ENCODE data around the gene ARHGAP12. TPM values are rescaled to one million over a fixed set of nuclear protein-coding genes. Genes with fewer than 3 reads are reported as not detected.

ARHGAP12 gene
- total RNA-seq, 1 experiment from 2014 or later: 39.5 TPM

GRCh38 chr10:31873724-31874123, 54.9 kb downstream of the ARHGAP12 start:
- H3K4me1 Mint-ChIP-seq: peaks cover 24% of the 10 kb centered on the region
- ChIA-PET CTCF (no interaction called here), POLR2A (no interaction called here)
- no peak overlapping the region for H3K4me3 Mint-ChIP-seq
- TF ChIP-seq IRF1 (CRISPR knock-in tag; IDR thresholded peaks at IDR 0.05) (no peak), MYBL2 (CRISPR knock-in tag; IDR thresholded peaks at IDR 0.05) (no peak), ZNF425 (CRISPR knock-in tag; conservative IDR thresholded peaks at IDR 0.05) (no peak), NFYB (CRISPR knock-in tag; conservative IDR thresholded peaks at IDR 0.05; ENCODE audit: low read depth) (no peak), ZNF396 (CRISPR knock-in tag; IDR thresholded peaks at IDR 0.05; ENCODE audit: borderline replicate concordance) (no peak), OVOL2 (CRISPR knock-in tag; IDR thresholded peaks at IDR 0.05; ENCODE audit: borderline replicate concordance) (no peak), ARID4B (CRISPR knock-in tag; IDR thresholded peaks at IDR 0.05; ENCODE audit: borderline replicate concordance) (no peak), ZNF263 (CRISPR knock-in tag; IDR thresholded peaks at IDR 0.05; ENCODE audit: low read depth) (no peak), CBFB (CRISPR knock-in tag; IDR thresholded peaks at IDR 0.05; ENCODE audit: low read depth) (no peak), TP53 (CRISPR knock-in tag; IDR thresholded peaks at IDR 0.05) (no peak), SMAD3 (CRISPR knock-in tag; IDR thresholded peaks at IDR 0.05; ENCODE audit: borderline replicate concordance) (no peak), JAZF1 (CRISPR knock-in tag; IDR thresholded peaks at IDR 0.05) (no peak)
- TF ChIP-seq, protein P1, sequence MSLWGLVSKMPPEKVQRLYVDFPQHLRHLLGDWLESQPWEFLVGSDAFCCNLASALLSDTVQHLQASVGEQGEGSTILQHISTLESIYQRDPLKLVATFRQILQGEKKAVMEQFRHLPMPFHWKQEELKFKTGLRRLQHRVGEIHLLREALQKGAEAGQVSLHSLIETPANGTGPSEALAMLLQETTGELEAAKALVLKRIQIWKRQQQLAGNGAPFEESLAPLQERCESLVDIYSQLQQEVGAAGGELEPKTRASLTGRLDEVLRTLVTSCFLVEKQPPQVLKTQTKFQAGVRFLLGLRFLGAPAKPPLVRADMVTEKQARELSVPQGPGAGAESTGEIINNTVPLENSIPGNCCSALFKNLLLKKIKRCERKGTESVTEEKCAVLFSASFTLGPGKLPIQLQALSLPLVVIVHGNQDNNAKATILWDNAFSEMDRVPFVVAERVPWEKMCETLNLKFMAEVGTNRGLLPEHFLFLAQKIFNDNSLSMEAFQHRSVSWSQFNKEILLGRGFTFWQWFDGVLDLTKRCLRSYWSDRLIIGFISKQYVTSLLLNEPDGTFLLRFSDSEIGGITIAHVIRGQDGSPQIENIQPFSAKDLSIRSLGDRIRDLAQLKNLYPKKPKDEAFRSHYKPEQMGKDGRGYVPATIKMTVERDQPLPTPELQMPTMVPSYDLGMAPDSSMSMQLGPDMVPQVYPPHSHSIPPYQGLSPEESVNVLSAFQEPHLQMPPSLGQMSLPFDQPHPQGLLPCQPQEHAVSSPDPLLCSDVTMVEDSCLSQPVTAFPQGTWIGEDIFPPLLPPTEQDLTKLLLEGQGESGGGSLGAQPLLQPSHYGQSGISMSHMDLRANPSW (CRISPR knock-in tag; conservative IDR thresholded peaks at IDR 0.05; ENCODE audit: low read depth): no peak
- TF ChIP-seq, protein P2, sequence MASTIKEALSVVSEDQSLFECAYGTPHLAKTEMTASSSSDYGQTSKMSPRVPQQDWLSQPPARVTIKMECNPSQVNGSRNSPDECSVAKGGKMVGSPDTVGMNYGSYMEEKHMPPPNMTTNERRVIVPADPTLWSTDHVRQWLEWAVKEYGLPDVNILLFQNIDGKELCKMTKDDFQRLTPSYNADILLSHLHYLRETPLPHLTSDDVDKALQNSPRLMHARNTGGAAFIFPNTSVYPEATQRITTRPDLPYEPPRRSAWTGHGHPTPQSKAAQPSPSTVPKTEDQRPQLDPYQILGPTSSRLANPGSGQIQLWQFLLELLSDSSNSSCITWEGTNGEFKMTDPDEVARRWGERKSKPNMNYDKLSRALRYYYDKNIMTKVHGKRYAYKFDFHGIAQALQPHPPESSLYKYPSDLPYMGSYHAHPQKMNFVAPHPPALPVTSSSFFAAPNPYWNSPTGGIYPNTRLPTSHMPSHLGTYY (CRISPR knock-in tag; IDR thresholded peaks at IDR 0.05): no peak
- TF ChIP-seq, protein P3, sequence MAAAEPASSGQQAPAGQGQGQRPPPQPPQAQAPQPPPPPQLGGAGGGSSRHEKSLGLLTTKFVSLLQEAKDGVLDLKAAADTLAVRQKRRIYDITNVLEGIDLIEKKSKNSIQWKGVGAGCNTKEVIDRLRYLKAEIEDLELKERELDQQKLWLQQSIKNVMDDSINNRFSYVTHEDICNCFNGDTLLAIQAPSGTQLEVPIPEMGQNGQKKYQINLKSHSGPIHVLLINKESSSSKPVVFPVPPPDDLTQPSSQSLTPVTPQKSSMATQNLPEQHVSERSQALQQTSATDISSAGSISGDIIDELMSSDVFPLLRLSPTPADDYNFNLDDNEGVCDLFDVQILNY (CRISPR knock-in tag; IDR thresholded peaks at IDR 0.05): no peak
- TF ChIP-seq, protein P4, sequence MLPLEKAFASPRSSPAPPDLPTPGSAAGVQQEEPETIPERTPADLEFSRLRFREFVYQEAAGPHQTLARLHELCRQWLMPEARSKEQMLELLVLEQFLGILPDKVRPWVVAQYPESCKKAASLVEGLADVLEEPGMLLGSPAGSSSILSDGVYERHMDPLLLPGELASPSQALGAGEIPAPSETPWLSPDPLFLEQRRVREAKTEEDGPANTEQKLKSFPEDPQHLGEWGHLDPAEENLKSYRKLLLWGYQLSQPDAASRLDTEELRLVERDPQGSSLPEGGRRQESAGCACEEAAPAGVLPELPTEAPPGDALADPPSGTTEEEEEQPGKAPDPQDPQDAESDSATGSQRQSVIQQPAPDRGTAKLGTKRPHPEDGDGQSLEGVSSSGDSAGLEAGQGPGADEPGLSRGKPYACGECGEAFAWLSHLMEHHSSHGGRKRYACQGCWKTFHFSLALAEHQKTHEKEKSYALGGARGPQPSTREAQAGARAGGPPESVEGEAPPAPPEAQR (CRISPR knock-in tag; IDR thresholded peaks at IDR 0.05): no peak
- TF ChIP-seq, protein P5, sequence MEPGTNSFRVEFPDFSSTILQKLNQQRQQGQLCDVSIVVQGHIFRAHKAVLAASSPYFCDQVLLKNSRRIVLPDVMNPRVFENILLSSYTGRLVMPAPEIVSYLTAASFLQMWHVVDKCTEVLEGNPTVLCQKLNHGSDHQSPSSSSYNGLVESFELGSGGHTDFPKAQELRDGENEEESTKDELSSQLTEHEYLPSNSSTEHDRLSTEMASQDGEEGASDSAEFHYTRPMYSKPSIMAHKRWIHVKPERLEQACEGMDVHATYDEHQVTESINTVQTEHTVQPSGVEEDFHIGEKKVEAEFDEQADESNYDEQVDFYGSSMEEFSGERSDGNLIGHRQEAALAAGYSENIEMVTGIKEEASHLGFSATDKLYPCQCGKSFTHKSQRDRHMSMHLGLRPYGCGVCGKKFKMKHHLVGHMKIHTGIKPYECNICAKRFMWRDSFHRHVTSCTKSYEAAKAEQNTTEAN (CRISPR knock-in tag; IDR thresholded peaks at IDR 0.05): no peak
- TF ChIP-seq, protein P6, sequence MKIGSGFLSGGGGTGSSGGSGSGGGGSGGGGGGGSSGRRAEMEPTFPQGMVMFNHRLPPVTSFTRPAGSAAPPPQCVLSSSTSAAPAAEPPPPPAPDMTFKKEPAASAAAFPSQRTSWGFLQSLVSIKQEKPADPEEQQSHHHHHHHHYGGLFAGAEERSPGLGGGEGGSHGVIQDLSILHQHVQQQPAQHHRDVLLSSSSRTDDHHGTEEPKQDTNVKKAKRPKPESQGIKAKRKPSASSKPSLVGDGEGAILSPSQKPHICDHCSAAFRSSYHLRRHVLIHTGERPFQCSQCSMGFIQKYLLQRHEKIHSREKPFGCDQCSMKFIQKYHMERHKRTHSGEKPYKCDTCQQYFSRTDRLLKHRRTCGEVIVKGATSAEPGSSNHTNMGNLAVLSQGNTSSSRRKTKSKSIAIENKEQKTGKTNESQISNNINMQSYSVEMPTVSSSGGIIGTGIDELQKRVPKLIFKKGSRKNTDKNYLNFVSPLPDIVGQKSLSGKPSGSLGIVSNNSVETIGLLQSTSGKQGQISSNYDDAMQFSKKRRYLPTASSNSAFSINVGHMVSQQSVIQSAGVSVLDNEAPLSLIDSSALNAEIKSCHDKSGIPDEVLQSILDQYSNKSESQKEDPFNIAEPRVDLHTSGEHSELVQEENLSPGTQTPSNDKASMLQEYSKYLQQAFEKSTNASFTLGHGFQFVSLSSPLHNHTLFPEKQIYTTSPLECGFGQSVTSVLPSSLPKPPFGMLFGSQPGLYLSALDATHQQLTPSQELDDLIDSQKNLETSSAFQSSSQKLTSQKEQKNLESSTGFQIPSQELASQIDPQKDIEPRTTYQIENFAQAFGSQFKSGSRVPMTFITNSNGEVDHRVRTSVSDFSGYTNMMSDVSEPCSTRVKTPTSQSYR (CRISPR knock-in tag; IDR thresholded peaks at IDR 0.05): no peak
- no peak for ATAC-seq
- H3K9me3 Mint-ChIP-seq: no peaks in the 10 kb centered on the region
- no peak for DNase-seq (ENCODE audit: low spot score)
- no peak overlapping the region for H3K27ac Mint-ChIP-seq
- H3K36me3 Mint-ChIP-seq: no peaks in the 10 kb centered on the region
- no peaks in the 10 kb centered on the region for H3K27me3 Mint-ChIP-seq (ENCODE audit: low read depth)
